C1 segment of cervical spinal cord (tissue), 14 donors: Measurements from ENCODE around the gene CCDC88B.
A peak's percentile ranks its signal among the peaks of the same experiment; 100 is the strongest.
"Not testable (repeated sequence)": the region's sequence is repeated elsewhere in the genome, so short reads cannot be mapped to it uniquely, and the experiment has no call there.

ENCODE experiments used
- DNase-seq, 14 donors: peaks; one replicate each; lab custom pipeline; 2025; lab: John Stamatoyannopoulos, UW

The CCDC88B gene

GRCh38 chr11:64304316-64305072 is 35.5 kb upstream of the CCDC88B start:
- DNase-seq = peak in 12 of 14 donors; percentile 63 to 89 (median 79)

GRCh38 chr11:64305075-64305690 is 34.8 kb upstream of the CCDC88B start, which contains the start of gene ESRRA:
TSS of gene ESRRA (plus strand) at chr11:64305524. CDS start at chr11:64307180, 1,656 bp downstream.
- DNase-seq = peak; percentile 89 to 100 (median 98)

- DNase-seq = peak in 11 of 14 donors; percentile 42 to 77 (median 64)
Observed at GRCh38 chr11:64305691-64306562, 34.1 kb upstream of the CCDC88B start.

GRCh38 chr11:64306563-64306875 is 33.5 kb upstream of the CCDC88B start:
- no peak for DNase-seq

- DNase-seq = peak in 5 of 14 donors; percentile 18 to 61 (median 40)
Observed at GRCh38 chr11:64306876-64307622, 33.0 kb upstream of the CCDC88B start.

- DNase-seq = not testable (repeated sequence)
Observed at GRCh38 chr11:64307795-64308194, 32.2 kb upstream of the CCDC88B start.

GRCh38 chr11:64312947-64313346 is 27.1 kb upstream of the CCDC88B start:
- DNase-seq = no peak

- peak in 4 of 14 donors; percentile 22 to 73 (median 37) for DNase-seq
Observed at GRCh38 chr11:64313491-64314145, 26.4 kb upstream of the CCDC88B start.

GRCh38 chr11:64314146-64314804 is 25.7 kb upstream of the CCDC88B start:
- DNase-seq = no peak

- no peak for DNase-seq
Observed at GRCh38 chr11:64314805-64315561, 25.0 kb upstream of the CCDC88B start.

- DNase-seq = not testable (repeated sequence)
Observed at GRCh38 chr11:64315667-64316526, 24.1 kb upstream of the CCDC88B start.

- peak in 1 of 14 donors; percentile 58 for DNase-seq
Observed at GRCh38 chr11:64316672-64317324, 23.2 kb upstream of the CCDC88B start.

- peak; percentile 69 to 98 (median 94) for DNase-seq
Observed at GRCh38 chr11:64317325-64317960, 22.6 kb upstream of the CCDC88B start, which contains the start of gene TRMT112. TSS of gene TRMT112 (minus strand) at chr11:64317559. CDS start at chr11:64317526, 33 bp downstream.

GRCh38 chr11:64317961-64318765 is 21.8 kb upstream of the CCDC88B start, which contains the start of gene PRDX5:
TSS of gene PRDX5 (plus strand) at chr11:64318121. CDS start at chr11:64318216, 95 bp downstream.
- peak; percentile 68 to 97 (median 94) for DNase-seq

- no peak for DNase-seq
Observed at GRCh38 chr11:64318766-64319761, 20.9 kb upstream of the CCDC88B start.
